ENCODE results near the gene SPATC1L. TPM values are rescaled to one million over a fixed set of nuclear protein-coding genes. Genes with fewer than 3 reads are reported as not detected.

SPATC1L gene
- total RNA-seq, 2 donors from 2014 or later, result 2.6 to 12.9 TPM

DNA sequence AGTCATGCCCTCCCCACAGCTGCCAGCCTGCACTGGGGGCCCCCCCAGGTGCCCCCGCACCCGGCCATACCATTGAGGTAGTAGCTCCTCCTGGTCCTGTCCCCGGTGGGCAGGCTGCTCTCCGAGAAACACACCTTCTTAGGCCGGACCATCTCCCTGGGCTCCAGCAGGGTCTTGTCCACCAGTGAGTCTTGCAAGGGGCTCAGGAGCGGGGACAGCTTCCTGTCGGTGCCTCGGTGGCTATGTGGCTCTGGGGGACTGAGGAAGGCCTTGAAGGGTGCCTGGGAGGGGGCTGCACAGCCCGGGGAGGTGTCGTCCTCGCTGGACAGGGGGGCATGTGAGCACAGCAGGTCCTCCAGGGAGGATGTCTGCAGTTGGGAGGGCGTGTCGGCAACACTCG is 16.0 kb downstream of the SPATC1L start:
- Mint-ChIP-seq H3K27ac (no peak overlapping the region), H3K4me1 (ENCODE audit: low read depth) (no peaks in the 10 kb centered on the region), H3K27me3 (ENCODE audit: low read depth) (peaks cover 6% of the 10 kb centered on the region), H3K4me3 (no peak overlapping the region), H3K9me3 (no peaks in the 10 kb centered on the region), H3K36me3 (ENCODE audit: insufficient read depth in 2 of 2) (no peaks in the 10 kb centered on the region)
- DNase-seq, result no peak
- ATAC-seq (replicated peaks in 1 of 2), result no peak

DNA sequence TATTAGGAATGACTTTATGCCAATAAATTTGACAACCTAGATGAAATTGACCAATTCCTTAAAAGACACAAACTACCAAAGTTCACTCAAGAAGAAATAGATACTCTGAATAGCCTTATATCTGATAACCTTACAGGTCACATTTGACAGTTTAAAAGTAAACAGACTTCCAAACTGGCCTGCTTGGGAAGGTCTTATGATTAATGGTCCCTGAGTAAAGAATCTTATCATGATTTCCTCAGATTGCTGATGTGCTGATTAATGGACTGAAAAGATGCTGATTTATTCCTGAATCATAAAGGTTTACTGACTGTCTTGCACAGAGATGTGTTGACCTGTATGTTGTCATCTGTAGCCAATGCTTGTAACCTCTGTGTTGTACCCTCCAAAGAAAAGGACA is 19.2 kb downstream of the SPATC1L start:
- Mint-ChIP-seq H3K9me3 (no peaks in the 10 kb centered on the region), H3K4me1 (ENCODE audit: low read depth) (no peaks in the 10 kb centered on the region), H3K4me3 (no peak overlapping the region), H3K27ac (no peak overlapping the region), H3K27me3 (ENCODE audit: low read depth) (peaks cover 13% of the 10 kb centered on the region), H3K36me3 (ENCODE audit: insufficient read depth in 2 of 2) (no peaks in the 10 kb centered on the region)
- no peak for ATAC-seq (replicated peaks in 1 of 2)
- DNase-seq, result no peak

DNA sequence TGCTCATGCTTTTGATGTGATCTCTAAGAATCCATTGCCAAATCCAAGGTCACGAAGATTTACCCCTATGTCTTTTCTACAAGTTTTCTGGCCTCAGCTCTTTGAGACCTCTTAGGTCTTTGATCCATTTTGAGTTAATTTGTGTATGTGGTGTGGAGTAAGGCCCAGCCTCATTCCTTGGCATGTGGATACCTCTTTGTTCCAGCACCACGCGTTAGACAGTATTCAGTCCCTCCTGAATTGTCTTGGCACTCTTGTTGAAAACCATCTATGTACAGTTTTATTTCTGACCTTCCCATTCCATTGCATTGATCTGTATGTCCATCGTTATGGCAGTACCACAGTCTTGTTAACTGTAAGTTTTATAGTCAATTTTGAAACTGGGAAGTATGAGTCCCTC is 20.9 kb downstream of the SPATC1L start:
- no peak overlapping the region for H3K4me3 Mint-ChIP-seq
- H3K9me3 Mint-ChIP-seq, result no peaks in the 10 kb centered on the region
- no peaks in the 10 kb centered on the region for H3K4me1 Mint-ChIP-seq (ENCODE audit: low read depth)
- DNase-seq, result no peak
- peak overlapping the region; percentile 29 for H3K27ac Mint-ChIP-seq
- no peak for ATAC-seq (replicated peaks in 1 of 2)
- peaks cover 13% of the 10 kb centered on the region for H3K27me3 Mint-ChIP-seq (ENCODE audit: low read depth)
- no peaks in the 10 kb centered on the region for H3K36me3 Mint-ChIP-seq (ENCODE audit: insufficient read depth in 2 of 2)

DNA sequence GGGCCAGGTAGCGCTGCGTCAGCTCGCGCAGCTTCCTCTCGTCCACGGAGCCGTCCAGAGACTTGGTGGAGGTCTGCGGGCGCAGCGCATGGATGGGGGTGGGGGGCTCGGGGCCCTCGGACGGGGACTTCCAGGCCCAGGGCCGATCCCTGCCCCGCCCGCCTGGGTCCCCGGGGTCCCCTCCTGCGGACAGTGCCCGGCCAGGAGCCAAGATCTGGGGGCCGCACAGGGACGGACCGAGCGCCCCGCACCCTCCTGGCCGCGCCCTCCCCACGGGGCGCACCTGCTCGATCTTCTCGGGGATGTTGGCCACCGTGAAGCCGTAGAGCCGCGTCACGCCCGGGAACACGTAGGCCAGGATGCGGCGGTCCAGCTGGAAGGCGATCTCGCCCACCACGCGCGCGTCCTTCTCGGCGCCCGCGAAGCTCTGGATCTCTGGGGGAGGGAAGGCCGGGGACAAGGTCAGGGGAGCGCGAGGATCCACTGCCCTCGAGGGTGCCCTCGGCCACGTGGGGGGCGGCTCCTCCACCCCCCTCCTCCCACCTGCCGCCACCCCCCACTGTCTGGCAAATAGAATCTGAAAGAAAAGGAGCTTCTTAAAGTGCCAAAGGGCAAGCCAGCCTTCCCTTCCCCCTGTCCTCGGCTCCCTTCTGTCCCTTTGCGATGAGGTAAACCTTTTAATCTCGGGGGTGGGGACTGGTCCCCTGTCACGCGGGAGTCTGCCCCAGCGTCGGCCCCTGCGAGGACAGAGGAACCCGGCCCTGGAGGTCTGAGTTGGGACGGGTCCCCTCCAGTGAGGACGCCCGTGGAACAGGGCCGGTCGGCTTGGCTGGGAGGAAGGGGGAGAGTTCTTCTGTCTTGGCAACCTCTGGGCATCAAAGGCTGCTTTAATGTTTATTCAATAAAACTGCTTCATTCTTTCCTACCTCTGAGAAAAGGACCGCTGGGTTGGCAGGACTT is 22.3 kb downstream of the SPATC1L start:
- DNase-seq (no peak), ATAC-seq (replicated peaks in 1 of 2) (no peak)
- no peaks in the 10 kb centered on the region for H3K36me3 Mint-ChIP-seq (ENCODE audit: insufficient read depth in 2 of 2)
- H3K27ac Mint-ChIP-seq, result no peak overlapping the region
- no peaks in the 10 kb centered on the region for H3K4me1 Mint-ChIP-seq (ENCODE audit: low read depth)
- H3K4me3 Mint-ChIP-seq, result no peak overlapping the region
- H3K9me3 Mint-ChIP-seq, result no peaks in the 10 kb centered on the region
- peaks cover 13% of the 10 kb centered on the region for H3K27me3 Mint-ChIP-seq (ENCODE audit: low read depth)

DNA sequence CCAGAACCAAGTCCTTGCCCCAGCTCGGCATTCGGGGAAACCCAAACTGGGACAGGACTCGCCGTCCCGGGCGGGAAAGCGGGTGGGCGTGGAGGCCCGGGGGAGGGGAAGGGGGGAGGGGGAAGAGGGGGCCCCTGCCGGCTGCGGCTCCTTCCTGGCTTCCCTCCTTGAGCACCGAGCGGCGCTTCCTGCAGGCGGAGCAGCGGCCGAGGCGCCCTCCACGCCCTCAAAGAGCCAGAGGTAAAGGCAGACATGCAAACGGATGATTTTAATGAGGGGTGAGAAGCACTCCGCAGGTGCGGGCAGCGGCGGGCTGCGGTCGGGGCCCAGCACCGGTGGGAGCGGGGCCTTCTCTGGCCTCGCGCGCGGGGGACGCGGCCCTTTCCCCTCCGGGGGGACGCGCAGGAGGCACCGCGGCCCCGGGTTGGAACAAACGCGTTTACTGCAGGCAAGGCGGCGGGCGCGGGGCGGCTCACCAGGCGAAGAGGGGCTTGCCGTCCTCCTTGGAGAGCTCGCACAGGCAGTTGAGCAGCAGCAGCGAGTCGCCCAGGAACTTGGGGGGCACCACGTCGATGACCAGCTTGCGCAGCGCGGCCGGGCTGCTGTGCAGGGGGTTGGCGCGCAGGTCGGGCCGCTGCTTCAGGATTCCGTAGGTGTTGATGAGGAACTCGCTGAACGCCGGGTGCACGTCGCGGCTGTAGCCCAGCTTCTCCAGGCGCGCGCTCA is 23.2 kb downstream of the SPATC1L start:
- ATAC-seq (replicated peaks in 1 of 2) (peak in 1 of 2 donors; percentile 43), DNase-seq (no peak)
- no peaks in the 10 kb centered on the region for H3K4me1 Mint-ChIP-seq (ENCODE audit: low read depth)
- H3K9me3 Mint-ChIP-seq, result no peaks in the 10 kb centered on the region
- peak overlapping the region in 1 of 2 donors; percentile 29 for H3K4me3 Mint-ChIP-seq
- H3K27ac Mint-ChIP-seq, result no peak overlapping the region
- peaks cover 13% of the 10 kb centered on the region for H3K27me3 Mint-ChIP-seq (ENCODE audit: low read depth)
- H3K36me3 Mint-ChIP-seq (ENCODE audit: insufficient read depth in 2 of 2), result no peaks in the 10 kb centered on the region

DNA sequence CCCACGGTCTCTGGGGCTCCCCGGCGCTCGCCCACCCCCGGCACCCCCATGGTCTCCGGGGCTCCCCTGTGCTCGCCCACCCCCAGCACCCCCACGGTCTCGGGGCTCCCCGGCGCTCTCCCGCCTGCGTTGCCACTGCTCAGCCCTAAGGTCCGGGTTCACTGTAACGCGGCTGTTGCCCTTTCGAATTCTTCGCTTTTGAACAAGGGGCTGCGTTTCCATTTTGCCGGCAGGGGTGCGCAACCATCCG is 23.7 kb downstream of the SPATC1L start:
- Mint-ChIP-seq H3K4me3 (no peak overlapping the region), H3K27me3 (ENCODE audit: low read depth) (peaks cover 13% of the 10 kb centered on the region), H3K36me3 (ENCODE audit: insufficient read depth in 2 of 2) (no peaks in the 10 kb centered on the region), H3K9me3 (no peaks in the 10 kb centered on the region), H3K27ac (no peak overlapping the region), H3K4me1 (ENCODE audit: low read depth) (no peaks in the 10 kb centered on the region)
- ATAC-seq (replicated peaks in 1 of 2) (no peak), DNase-seq (no peak)

DNA sequence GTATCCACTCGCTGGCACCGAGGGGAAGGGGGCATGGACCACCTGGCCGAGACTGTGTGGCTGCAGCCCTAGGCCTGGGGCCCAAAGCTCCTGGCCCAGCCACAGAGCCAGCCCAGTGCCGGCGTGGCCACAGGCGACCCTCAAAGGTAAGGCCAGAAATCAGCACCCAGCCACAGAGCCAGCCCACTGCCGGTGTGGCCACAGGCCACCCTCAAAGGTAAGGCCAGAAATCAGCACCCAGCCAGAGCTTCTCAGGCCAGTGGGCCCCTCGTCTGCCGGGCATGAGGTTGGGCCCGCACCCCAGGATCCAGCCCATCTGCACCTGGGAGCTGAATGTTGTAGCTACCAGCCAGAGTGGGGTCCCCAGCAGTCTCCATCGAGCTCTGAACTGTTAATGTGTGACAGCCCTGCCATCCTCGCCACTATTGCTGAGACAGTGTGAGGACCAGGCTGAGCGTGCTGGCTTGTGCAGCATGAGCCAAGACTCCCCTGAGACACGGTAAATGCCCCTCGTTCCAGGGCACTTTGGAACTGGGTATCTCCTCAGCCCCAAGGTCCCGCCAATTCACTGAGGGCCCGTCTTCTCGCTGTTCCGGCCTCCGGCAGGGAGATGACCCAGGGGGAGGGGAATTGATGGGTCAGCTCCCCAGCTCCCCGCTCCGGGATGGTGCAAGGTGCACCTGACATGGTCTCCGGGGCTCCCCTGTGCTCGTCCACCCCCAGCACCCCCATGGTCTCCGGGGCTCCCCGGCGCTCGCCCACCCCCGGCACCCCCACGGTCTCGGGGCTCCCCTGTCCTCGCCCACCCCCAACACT is 24.2 kb downstream of the SPATC1L start:
- no peak for ATAC-seq (replicated peaks in 1 of 2)
- H3K27me3 Mint-ChIP-seq (ENCODE audit: low read depth), result peaks cover 13% of the 10 kb centered on the region
- H3K4me3 Mint-ChIP-seq, result no peak overlapping the region
- no peak for DNase-seq
- no peaks in the 10 kb centered on the region for H3K4me1 Mint-ChIP-seq (ENCODE audit: low read depth)
- no peaks in the 10 kb centered on the region for H3K36me3 Mint-ChIP-seq (ENCODE audit: insufficient read depth in 2 of 2)
- H3K27ac Mint-ChIP-seq, result no peak overlapping the region
- H3K9me3 Mint-ChIP-seq, result no peaks in the 10 kb centered on the region

DNA sequence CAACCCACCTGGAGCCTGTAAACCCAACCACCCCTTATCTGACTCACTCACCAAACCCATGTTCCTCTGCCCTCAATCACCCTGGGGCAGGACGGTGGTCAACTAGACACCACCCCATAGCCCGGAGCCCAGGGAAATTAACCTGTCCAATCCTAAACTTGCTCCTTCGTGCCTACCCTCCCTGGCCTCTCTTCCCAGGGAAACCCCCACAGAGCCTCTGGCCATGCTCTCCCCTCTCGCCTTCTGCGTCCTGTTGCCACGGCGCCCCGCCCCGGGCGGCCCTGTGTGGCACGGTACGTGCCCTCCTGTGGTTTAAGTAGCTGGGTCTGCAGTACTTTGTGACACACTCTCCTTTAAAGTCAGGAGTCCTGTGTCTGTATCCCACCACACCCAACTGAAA is 24.9 kb downstream of the SPATC1L start:
- peaks cover 13% of the 10 kb centered on the region for H3K27me3 Mint-ChIP-seq (ENCODE audit: low read depth)
- H3K36me3 Mint-ChIP-seq (ENCODE audit: insufficient read depth in 2 of 2), result no peaks in the 10 kb centered on the region
- H3K4me3 Mint-ChIP-seq, result no peak overlapping the region
- no peak for ATAC-seq (replicated peaks in 1 of 2)
- no peak for DNase-seq
- H3K27ac Mint-ChIP-seq, result no peak overlapping the region
- no peaks in the 10 kb centered on the region for H3K9me3 Mint-ChIP-seq
- H3K4me1 Mint-ChIP-seq (ENCODE audit: low read depth), result no peaks in the 10 kb centered on the region

DNA sequence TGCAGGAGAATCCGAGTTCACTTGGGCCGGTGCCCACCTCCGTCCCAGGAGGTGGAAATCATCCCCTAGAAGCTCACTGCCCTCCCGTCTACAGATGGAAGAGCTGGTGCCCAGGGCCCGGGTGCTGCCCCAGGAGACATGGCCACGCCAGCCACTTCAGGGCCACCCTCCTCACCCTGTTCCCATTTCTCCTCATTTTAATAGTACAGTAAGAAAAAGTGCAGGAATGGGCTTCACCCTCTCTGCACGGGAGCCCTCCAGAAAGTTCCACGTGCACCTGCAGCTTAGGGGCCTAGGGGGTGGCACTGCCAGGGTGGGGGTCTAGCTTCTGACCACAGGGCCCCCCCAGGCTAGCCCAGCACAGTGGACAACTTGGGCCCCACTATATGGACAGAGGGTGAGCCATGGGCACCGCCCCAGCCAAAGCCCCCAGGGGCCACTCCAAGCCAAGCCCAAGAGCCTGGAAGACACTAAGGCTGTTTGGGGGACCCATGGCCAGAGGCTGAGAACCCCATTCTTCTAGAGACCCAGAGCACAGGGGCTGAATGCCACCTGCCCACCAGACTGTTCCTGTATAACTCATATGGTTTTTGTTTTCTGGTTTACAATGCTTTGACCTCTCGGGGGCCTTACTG is 25.5 kb downstream of the SPATC1L start:
- no peak overlapping the region for H3K4me3 Mint-ChIP-seq
- H3K4me1 Mint-ChIP-seq (ENCODE audit: low read depth), result no peaks in the 10 kb centered on the region
- H3K9me3 Mint-ChIP-seq, result no peaks in the 10 kb centered on the region
- peaks cover 12% of the 10 kb centered on the region for H3K27me3 Mint-ChIP-seq (ENCODE audit: low read depth)
- DNase-seq (no peak), ATAC-seq (replicated peaks in 1 of 2) (no peak)
- no peak overlapping the region for H3K27ac Mint-ChIP-seq
- no peaks in the 10 kb centered on the region for H3K36me3 Mint-ChIP-seq (ENCODE audit: insufficient read depth in 2 of 2)

DNA sequence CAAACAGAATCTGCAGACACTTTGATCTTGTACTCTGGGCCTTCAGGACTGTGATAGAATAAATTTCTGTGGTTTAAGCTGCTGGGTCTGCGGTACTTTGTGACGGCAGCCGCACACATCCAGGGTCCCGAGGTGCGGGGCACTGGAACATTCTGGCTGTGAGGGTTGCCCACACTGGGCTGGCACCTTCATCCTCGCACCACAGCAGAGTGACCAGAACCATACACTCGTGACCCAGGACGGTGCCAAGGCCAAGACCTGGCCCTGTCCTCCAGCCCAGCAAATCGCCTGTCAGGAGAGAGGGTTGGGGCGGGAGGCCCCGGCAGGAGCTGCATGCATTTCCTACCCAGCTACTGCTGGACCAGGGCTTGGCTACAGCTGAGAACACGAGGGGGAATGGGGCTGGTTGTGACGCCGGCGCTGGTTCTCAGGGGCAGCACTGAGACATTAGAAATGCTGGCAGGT is 26.2 kb downstream of the SPATC1L start:
- no peak overlapping the region for H3K4me3 Mint-ChIP-seq
- H3K27me3 Mint-ChIP-seq (ENCODE audit: low read depth), result peaks cover 5% of the 10 kb centered on the region
- no peaks in the 10 kb centered on the region for H3K36me3 Mint-ChIP-seq (ENCODE audit: insufficient read depth in 2 of 2)
- no peaks in the 10 kb centered on the region for H3K4me1 Mint-ChIP-seq (ENCODE audit: low read depth)
- ATAC-seq (replicated peaks in 1 of 2), result no peak
- no peak for DNase-seq
- no peaks in the 10 kb centered on the region for H3K9me3 Mint-ChIP-seq
- no peak overlapping the region for H3K27ac Mint-ChIP-seq

DNA sequence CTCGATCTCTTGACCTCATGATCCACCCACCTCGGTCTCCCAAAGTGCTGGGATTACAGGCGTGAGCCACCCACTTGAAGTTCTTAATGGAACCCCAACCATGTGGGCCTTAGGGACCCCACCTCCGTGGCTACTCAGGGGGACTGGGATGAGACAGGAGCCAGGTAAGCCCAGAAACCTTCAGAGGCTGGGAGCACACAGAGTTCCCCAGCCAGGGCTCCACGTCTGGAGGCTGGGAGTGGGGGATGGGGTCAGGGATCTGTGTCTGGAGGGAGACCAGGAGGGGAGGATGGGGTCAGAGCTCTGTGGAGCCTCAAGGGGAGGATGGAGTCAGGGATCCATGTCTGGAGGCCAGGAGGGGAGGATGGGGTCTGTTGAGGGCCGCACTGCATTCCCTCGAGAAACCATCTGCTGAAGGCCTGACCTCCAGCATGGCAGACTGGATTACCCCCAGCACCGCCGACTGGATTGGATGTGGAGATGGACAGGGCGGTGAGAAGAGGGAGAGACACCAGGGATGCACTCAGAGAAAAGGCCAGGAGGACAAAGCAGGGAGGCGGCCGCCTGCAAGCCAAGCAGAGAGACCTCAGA is 26.8 kb downstream of the SPATC1L start:
- no peak for DNase-seq
- H3K27ac Mint-ChIP-seq, result no peak overlapping the region
- no peaks in the 10 kb centered on the region for H3K27me3 Mint-ChIP-seq (ENCODE audit: low read depth)
- H3K36me3 Mint-ChIP-seq (ENCODE audit: insufficient read depth in 2 of 2), result no peaks in the 10 kb centered on the region
- no peaks in the 10 kb centered on the region for H3K9me3 Mint-ChIP-seq
- H3K4me1 Mint-ChIP-seq (ENCODE audit: low read depth), result no peaks in the 10 kb centered on the region
- H3K4me3 Mint-ChIP-seq, result no peak overlapping the region
- ATAC-seq (replicated peaks in 1 of 2), result no peak

DNA sequence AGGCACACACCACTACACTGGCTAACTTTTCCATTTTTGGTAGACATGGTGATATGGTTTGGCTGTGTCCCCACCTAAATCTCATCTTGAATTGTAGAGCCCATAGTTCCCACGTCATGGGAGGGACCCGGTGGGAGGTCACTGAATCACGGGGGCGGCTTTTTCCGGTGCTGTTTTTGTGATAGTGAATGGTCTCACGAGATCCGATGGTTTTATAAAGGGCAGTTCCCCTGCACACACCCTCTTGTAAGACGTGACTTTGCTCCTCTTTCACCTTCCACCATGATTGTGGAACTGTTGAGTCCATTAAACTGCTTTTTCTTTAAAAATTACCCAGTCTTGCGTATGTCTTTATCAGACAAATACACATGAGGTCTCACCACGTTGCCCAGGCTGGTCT is 27.6 kb downstream of the SPATC1L start:
- no peak overlapping the region for H3K4me3 Mint-ChIP-seq
- no peaks in the 10 kb centered on the region for H3K9me3 Mint-ChIP-seq
- H3K36me3 Mint-ChIP-seq (ENCODE audit: insufficient read depth in 2 of 2), result no peaks in the 10 kb centered on the region
- ATAC-seq (replicated peaks in 1 of 2) (no peak), DNase-seq (no peak)
- no peaks in the 10 kb centered on the region for H3K27me3 Mint-ChIP-seq (ENCODE audit: low read depth)
- H3K27ac Mint-ChIP-seq, result no peak overlapping the region
- H3K4me1 Mint-ChIP-seq (ENCODE audit: low read depth), result no peaks in the 10 kb centered on the region

DNA sequence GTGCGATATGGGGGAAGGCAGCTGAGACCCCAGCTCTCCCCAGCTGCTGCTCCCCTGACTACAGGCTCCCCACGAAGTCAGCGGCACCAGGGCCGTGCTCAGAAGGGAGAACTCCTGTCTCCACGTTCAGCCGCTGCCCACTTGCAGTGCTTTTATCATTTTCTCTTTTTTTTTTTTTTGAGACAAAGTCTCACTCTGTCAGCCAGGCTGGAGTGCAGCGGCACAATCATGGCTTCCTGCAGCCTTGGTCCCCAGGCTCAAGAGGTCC is 27.9 kb downstream of the SPATC1L start:
- H3K9me3 Mint-ChIP-seq, result no peaks in the 10 kb centered on the region
- H3K27me3 Mint-ChIP-seq (ENCODE audit: low read depth), result no peaks in the 10 kb centered on the region
- no peak overlapping the region for H3K27ac Mint-ChIP-seq

More for the DNA sequence above, 27.9 kb downstream of the SPATC1L start:
- H3K36me3 Mint-ChIP-seq (ENCODE audit: insufficient read depth in 2 of 2), result no peaks in the 10 kb centered on the region
- H3K4me1 Mint-ChIP-seq (ENCODE audit: low read depth), result no peaks in the 10 kb centered on the region
- ATAC-seq (replicated peaks in 1 of 2) (no peak), DNase-seq (no peak)
- no peak overlapping the region for H3K4me3 Mint-ChIP-seq
